Measurements from ENCODE around the gene SESN1. TPM values are rescaled to one million over a fixed set of nuclear protein-coding genes. Genes with fewer than 3 reads are reported as not detected.

Gene SESN1
- total and polyA plus RNA-seq, 7 donors, result 15.1 to 176 (median 101) TPM

GRCh38 chr6:109095835-109096084 lies 1.1 kb upstream of the SESN1 start:
- WGBS, 3 donors, result 0 to 4% (median 0%) methylated on average over 8 of the region's 8 CpGs
- H3K9me3 ChIP-seq, result no peaks in the 10 kb centered on the region
- no peaks in the 10 kb centered on the region for H3K27me3 ChIP-seq (ENCODE audit: insufficient read depth in 3 of 3, low read length in 2 of 3)
- intact Hi-C loops (cut with DNase I), result loop anchor here in 1 of 2 donors (5.0 to 10.0 kb wide), 2 partner anchors 57 to 279 kb away; no protein-coding TSS in a partner anchor
- TF ChIP-seq, protein P1, sequence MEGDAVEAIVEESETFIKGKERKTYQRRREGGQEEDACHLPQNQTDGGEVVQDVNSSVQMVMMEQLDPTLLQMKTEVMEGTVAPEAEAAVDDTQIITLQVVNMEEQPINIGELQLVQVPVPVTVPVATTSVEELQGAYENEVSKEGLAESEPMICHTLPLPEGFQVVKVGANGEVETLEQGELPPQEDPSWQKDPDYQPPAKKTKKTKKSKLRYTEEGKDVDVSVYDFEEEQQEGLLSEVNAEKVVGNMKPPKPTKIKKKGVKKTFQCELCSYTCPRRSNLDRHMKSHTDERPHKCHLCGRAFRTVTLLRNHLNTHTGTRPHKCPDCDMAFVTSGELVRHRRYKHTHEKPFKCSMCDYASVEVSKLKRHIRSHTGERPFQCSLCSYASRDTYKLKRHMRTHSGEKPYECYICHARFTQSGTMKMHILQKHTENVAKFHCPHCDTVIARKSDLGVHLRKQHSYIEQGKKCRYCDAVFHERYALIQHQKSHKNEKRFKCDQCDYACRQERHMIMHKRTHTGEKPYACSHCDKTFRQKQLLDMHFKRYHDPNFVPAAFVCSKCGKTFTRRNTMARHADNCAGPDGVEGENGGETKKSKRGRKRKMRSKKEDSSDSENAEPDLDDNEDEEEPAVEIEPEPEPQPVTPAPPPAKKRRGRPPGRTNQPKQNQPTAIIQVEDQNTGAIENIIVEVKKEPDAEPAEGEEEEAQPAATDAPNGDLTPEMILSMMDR (IDR thresholded peaks at IDR 0.05), result no peak
- ATAC-seq, result no peak
- H3K36me3 ChIP-seq (ENCODE audit: insufficient read depth in 1 of 2, low read depth in 1 of 2), result no peaks in the 10 kb centered on the region
- H3K4me1 ChIP-seq, result peaks cover 25% of the 10 kb centered on the region
- peak overlapping the region; percentile 77 for H3K4me3 ChIP-seq
- H3K27ac ChIP-seq, result peak overlapping the region; percentile 98
- no peak for DNase-seq

GRCh38 chr6:109095036-109095834 lies 589 bp upstream of the SESN1 start, which contains the start of gene CEP57L1:
CEP57L1 (plus strand) TSS chr6:109095507; CDS start chr6:109145222, 49,715 bp downstream.
- Histone ChIP-seq H3K4me1 (peaks cover 30% of the 10 kb centered on the region), H3K27me3 (ENCODE audit: insufficient read depth in 3 of 3, low read length in 2 of 3) (no peaks in the 10 kb centered on the region), H3K9me3 (no peaks in the 10 kb centered on the region), H3K27ac (peak within 1 kb of the TSS; percentile 98), H3K36me3 (ENCODE audit: insufficient read depth in 1 of 2, low read depth in 1 of 2) (peaks cover 0 to under 1% of the 10 kb centered on the region in 2 donors), H3K4me3 (peak within 1 kb of the TSS; percentile 77)
- WGBS, 3 donors, result 0 to 1% (median 0%) methylated on average over 45 to 49 of the region's 49 CpGs
- intact Hi-C loops (cut with DNase I), result loop anchor here in 1 of 2 donors (5.0 to 10.0 kb wide), 2 partner anchors 57 to 280 kb away; no protein-coding TSS in a partner anchor
- TF ChIP-seq, protein P1 (IDR thresholded peaks at IDR 0.05), result peak; percentile 3
- DNase-seq, result peak; percentile 97 to 99
- ATAC-seq, result peak; percentile 73 to 86 (median 83)

DNA sequence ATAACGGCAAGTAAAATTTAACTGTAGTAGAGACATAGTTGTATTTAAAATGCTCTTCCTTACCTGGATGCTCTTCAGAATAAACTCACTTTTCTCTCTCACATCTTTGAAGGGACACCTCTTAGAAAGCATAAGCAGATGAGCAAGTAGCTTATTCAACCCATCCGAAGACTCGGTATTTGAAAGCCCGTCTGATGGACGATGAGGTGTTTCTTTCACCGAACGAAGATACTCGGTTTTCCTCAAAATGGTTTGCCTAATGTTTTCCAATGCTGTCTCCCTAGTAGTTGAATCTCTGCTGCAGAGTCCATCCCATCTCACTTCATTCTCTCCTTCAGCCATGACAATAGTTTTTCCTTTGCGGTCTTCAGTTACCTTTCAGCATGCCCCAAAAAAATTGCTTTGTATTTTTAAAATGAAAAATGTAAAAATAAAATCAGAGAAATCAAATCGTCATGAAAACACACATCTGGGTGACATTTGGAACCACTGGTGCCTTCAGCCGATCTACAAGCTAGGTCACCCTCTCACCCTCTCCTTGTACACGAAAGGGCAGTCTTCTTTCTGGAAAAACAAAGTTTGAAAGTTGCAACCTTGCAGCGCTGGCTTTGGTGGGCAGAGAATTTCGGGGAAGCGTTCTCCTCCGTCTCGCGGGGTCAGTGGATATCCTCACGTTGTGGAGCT lies 772 bp downstream of the SESN1 start:
- ATAC-seq, result no peak
- H3K27ac ChIP-seq, result peak overlapping the region; percentile 98
- WGBS, 3 donors, result 0 to 1% (median 1%) methylated on average over 19 of the region's 19 CpGs
- TF ChIP-seq, protein P1 (IDR thresholded peaks at IDR 0.05), result no peak
- intact Hi-C loops (cut with DNase I), result loop anchor here (5.0 to 10.0 kb wide), 3 partner anchors 208 to 288 kb away; partner anchors contain the start of gene CD164 (in 1 of the 2)
- H3K4me1 ChIP-seq, result peaks cover 43% of the 10 kb centered on the region
- H3K27me3 ChIP-seq (ENCODE audit: insufficient read depth in 3 of 3, low read length in 2 of 3), result no peaks in the 10 kb centered on the region
- peaks cover 0 to 6% of the 10 kb centered on the region in 2 donors for H3K36me3 ChIP-seq (ENCODE audit: insufficient read depth in 1 of 2, low read depth in 1 of 2)
- H3K9me3 ChIP-seq, result no peaks in the 10 kb centered on the region
- peak overlapping the region; percentile 77 for H3K4me3 ChIP-seq
- no peak for DNase-seq

GRCh38 chr6:109092074-109092473 lies 2.6 kb downstream of the SESN1 start:
- WGBS, 3 donors, result 7 to 15% (median 9%) methylated on average over 1 of the region's 1 CpG
- intact Hi-C loops (cut with DNase I), result loop anchor here (5.0 to 10.0 kb wide), 3 partner anchors 210 to 290 kb away; partner anchors contain the start of gene CD164 (in 1 of the 2)
- peak overlapping the region; percentile 98 for H3K27ac ChIP-seq
- peak overlapping the region; percentile 77 for H3K4me3 ChIP-seq
- peaks cover 0 to 6% of the 10 kb centered on the region in 2 donors for H3K36me3 ChIP-seq (ENCODE audit: insufficient read depth in 1 of 2, low read depth in 1 of 2)
- no peaks in the 10 kb centered on the region for H3K27me3 ChIP-seq (ENCODE audit: insufficient read depth in 3 of 3, low read length in 2 of 3)
- no peaks in the 10 kb centered on the region for H3K9me3 ChIP-seq
- ATAC-seq, result no peak
- TF ChIP-seq, protein P1 (IDR thresholded peaks at IDR 0.05), result no peak
- H3K4me1 ChIP-seq, result peaks cover 54% of the 10 kb centered on the region
- no peak for DNase-seq
